HepG2 (cell line): ENCODE results near the gene USE1. TPM values are rescaled to one million over a fixed set of nuclear protein-coding genes. Genes with fewer than 3 reads are reported as not detected.

Experiments used
- ASH2L ChIP-seq: fragments of 300-600, 200-600 bp; sonication (generic); IDR thresholded peaks from 2 replicates; pipeline ENCODE4 v1.7.0; 2017; ENCODE audit warnings: low read depth, mild to moderate bottlenecking, moderate library complexity, mixed read lengths, low read length; ENCODE audit not compliant: insufficient read length
- ELF3 ChIP-seq: IDR thresholded peaks from 2 replicates; pipeline ENCODE4 v1.6.1; 2016; ENCODE audit warnings: missing genetic modification reagents, missing compliant biosample characterization
- HMGA1 ChIP-seq: sonication (generic); formaldehyde crosslinking; conservative IDR thresholded peaks from 2 replicates; pipeline ENCODE4 v1.4.0; 2020; ENCODE audit warnings: missing genetic modification reagents
- HNRNPH1 ChIP-seq: fragments of 200-400 bp; formaldehyde crosslinking; optimal IDR thresholded peaks from 2 replicates; pipeline ENCODE3; 2017; ENCODE audit warnings: mild to moderate bottlenecking, low read depth, low read length
- MED1 ChIP-seq: sonication (generic); formaldehyde crosslinking; IDR thresholded peaks from 2 replicates; pipeline ENCODE4 v1.4.0; 2020; ENCODE audit warnings: missing genetic modification reagents
- NCOA5 ChIP-seq: sonication (generic); formaldehyde crosslinking; IDR thresholded peaks from 2 replicates; pipeline ENCODE4 v1.4.0; 2020; ENCODE audit warnings: missing genetic modification reagents
- RXRB ChIP-seq: IDR thresholded peaks from 2 replicates; pipeline ENCODE4 v1.6.1; 2016; ENCODE audit warnings: borderline replicate concordance, missing genetic modification reagents, missing compliant biosample characterization
- SMARCE1 ChIP-seq: fragments of 450-650 bp; IDR thresholded peaks from 2 replicates; pipeline ENCODE4 v1.6.1; 2017; ENCODE audit warnings: borderline replicate concordance
- SP5 ChIP-seq: IDR thresholded peaks from 2 replicates; pipeline ENCODE4 v1.6.1; 2016; ENCODE audit warnings: low read depth, borderline replicate concordance
- TBX3 ChIP-seq: fragments of 450-650 bp; IDR thresholded peaks from 2 replicates; pipeline ENCODE4 v1.6.1; 2017; ENCODE audit warnings: antibody characterized with exemption, mild to moderate bottlenecking, inconsistent platforms, borderline replicate concordance
- ZEB1 ChIP-seq: IDR thresholded peaks from 2 replicates; pipeline ENCODE4 v1.6.1; 2012; ENCODE audit warnings: mild to moderate bottlenecking, low read depth, inconsistent platforms; ENCODE audit not compliant: insufficient replicate concordance
- ZFAT ChIP-seq: sonication (generic); formaldehyde crosslinking; conservative IDR thresholded peaks from 2 replicates; pipeline ENCODE4 v1.8.1; 2023; ENCODE audit warnings: missing genetic modification reagents, inconsistent platforms
- ZNF143 ChIP-seq: sonication (generic); formaldehyde crosslinking; IDR thresholded peaks from 2 replicates; pipeline ENCODE4 v1.4.0; 2020; ENCODE audit warnings: missing genetic modification reagents
- ZNF20 ChIP-seq: sonication (generic); formaldehyde crosslinking; IDR thresholded peaks from 2 replicates; pipeline ENCODE4 v1.4.0; 2020; ENCODE audit warnings: mild to moderate bottlenecking, moderate library complexity, missing genetic modification reagents
- ZNF232 ChIP-seq: sonication (generic); formaldehyde crosslinking; IDR thresholded peaks from 2 replicates; pipeline ENCODE4 v1.4.0; 2020; ENCODE audit warnings: missing genetic modification reagents, borderline replicate concordance
- ZNF260 ChIP-seq: sonication (generic); formaldehyde crosslinking; IDR thresholded peaks from 2 replicates; pipeline ENCODE4 v1.4.0; 2020; ENCODE audit warnings: missing genetic modification reagents, low read depth, mild to moderate bottlenecking, borderline replicate concordance
- ZNF275 ChIP-seq: sonication (generic); formaldehyde crosslinking; IDR thresholded peaks from 2 replicates; pipeline ENCODE4 v1.8.0; 2022; ENCODE audit warnings: missing genetic modification reagents, mild to moderate bottlenecking, inconsistent platforms, borderline replicate concordance
- ZNF296 ChIP-seq: sonication (generic); formaldehyde crosslinking; conservative IDR thresholded peaks from 2 replicates; pipeline ENCODE4 v1.5.0; 2020; ENCODE audit warnings: mild to moderate bottlenecking, missing genetic modification reagents
- ZNF629 ChIP-seq: sonication (generic); formaldehyde crosslinking; conservative IDR thresholded peaks from 2 replicates; pipeline ENCODE4 v1.5.0; 2020; ENCODE audit warnings: missing genetic modification reagents
- ZNF788 ChIP-seq: sonication (generic); formaldehyde crosslinking; IDR thresholded peaks from 2 replicates; pipeline ENCODE4 v1.5.0; 2020; ENCODE audit warnings: mild to moderate bottlenecking, missing genetic modification reagents, borderline replicate concordance
- polyA plus RNA-seq, 8 experiments: library from polyadenylated mRNA; depleted of rRNA in 3 of 8; stranded (reverse) in 7 of 8; unstranded in 1 of 8; fragments of >200 nt; fragmentation: Illumina TruSeq in 4 of 8; extraction: Trizol in 4 of 8; gene quantifications; 2 replicates each; pipeline versions ENCODE4 v1.2.1 to v1.2.3, GENCODE V29; 2011 to 2016; ENCODE audit warnings: low read depth in 4 of 8, missing spikeins in 1 of 8, mixed read lengths in 1 of 8; ENCODE audit not compliant: insufficient read depth in 1 of 8
- total RNA-seq, 5 experiments: library from RNA; depleted of rRNA; stranded (reverse); fragments of >200 nt; fragmentation: Illumina TruSeq; extraction: Trizol; gene quantifications; 2 replicates each; pipeline ENCODE4 v1.2.3, GENCODE V29; 2016; ENCODE audit warnings: low read depth in 1 of 5
- TF ChIP-seq, protein P1 (sequence below): sonication (generic); formaldehyde crosslinking; conservative IDR thresholded peaks from 2 replicates; pipeline ENCODE4 v1.8.0; 2022; ENCODE audit warnings: mild to moderate bottlenecking, moderate library complexity, missing genetic modification reagents
- TF ChIP-seq, protein P2 (sequence below): sonication (generic); formaldehyde crosslinking; conservative IDR thresholded peaks from 2 replicates; pipeline ENCODE4 v1.4.0; 2020; ENCODE audit warnings: missing genetic modification reagents
- TF ChIP-seq, protein P3 (sequence below): IDR thresholded peaks from 2 replicates; pipeline ENCODE4 v1.6.1; 2016; ENCODE audit warnings: missing compliant biosample characterization, missing genetic modification reagents, borderline replicate concordance

USE1 gene
- total and polyA plus RNA-seq, 2 of the 13 experiments (the other 11 are each of a cell fraction or from before 2014, with no cell fraction given), result 9.9 to 17.6 TPM

- TF ChIP-seq, protein P1, sequence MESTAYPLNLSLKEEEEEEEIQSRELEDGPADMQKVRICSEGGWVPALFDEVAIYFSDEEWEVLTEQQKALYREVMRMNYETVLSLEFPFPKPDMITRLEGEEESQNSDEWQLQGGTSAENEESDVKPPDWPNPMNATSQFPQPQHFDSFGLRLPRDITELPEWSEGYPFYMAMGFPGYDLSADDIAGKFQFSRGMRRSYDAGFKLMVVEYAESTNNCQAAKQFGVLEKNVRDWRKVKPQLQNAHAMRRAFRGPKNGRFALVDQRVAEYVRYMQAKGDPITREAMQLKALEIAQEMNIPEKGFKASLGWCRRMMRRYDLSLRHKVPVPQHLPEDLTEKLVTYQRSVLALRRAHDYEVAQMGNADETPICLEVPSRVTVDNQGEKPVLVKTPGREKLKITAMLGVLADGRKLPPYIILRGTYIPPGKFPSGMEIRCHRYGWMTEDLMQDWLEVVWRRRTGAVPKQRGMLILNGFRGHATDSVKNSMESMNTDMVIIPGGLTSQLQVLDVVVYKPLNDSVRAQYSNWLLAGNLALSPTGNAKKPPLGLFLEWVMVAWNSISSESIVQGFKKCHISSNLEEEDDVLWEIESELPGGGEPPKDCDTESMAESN, result no peak
- peak; percentile 76 for TF ChIP-seq MED1 (CRISPR knock-in tag)
- TF ChIP-seq ZNF296 (CRISPR knock-in tag), result peak; percentile 76; the same call in 1 of the 2 replicates
- 0 out of 2 replicates have a peak, but pooled peaks have one; percentile 72 for TF ChIP-seq ZNF275
- no peak for TF ChIP-seq ZNF20 (CRISPR knock-in tag)
- TF ChIP-seq SP5 (CRISPR knock-in tag), result peak; percentile 58
- TF ChIP-seq, protein P2, sequence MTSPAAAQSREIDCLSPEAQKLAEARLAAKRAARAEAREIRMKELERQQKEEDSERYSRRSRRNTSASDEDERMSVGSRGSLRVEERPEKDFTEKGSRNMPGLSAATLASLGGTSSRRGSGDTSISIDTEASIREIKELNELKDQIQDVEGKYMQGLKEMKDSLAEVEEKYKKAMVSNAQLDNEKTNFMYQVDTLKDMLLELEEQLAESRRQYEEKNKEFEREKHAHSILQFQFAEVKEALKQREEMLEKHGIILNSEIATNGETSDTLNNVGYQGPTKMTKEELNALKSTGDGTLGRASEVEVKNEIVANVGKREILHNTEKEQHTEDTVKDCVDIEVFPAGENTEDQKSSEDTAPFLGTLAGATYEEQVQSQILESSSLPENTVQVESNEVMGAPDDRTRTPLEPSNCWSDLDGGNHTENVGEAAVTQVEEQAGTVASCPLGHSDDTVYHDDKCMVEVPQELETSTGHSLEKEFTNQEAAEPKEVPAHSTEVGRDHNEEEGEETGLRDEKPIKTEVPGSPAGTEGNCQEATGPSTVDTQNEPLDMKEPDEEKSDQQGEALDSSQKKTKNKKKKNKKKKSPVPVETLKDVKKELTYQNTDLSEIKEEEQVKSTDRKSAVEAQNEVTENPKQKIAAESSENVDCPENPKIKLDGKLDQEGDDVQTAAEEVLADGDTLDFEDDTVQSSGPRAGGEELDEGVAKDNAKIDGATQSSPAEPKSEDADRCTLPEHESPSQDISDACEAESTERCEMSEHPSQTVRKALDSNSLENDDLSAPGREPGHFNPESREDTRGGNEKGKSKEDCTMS, result no peak
- TF ChIP-seq ZNF629, result peak; percentile 24; the same call in 1 of the 2 replicates
- TF ChIP-seq HMGA1 (CRISPR knock-in tag), result no peak
- TF ChIP-seq RXRB (CRISPR knock-in tag), result peak; percentile 92
- peak; percentile 62 for TF ChIP-seq ASH2L
- no peak for TF ChIP-seq HNRNPH1
- no peak for TF ChIP-seq SMARCE1
- TF ChIP-seq ZNF260 (CRISPR knock-in tag), result no peak
- TF ChIP-seq ZNF143 (CRISPR knock-in tag), result peak; percentile 45; the same call in 1 of the 2 replicates
- peak; percentile 65 for TF ChIP-seq ZEB1
- 0 out of 2 replicates have a peak, but pooled peaks have one; percentile 28 for TF ChIP-seq ZNF788
- TF ChIP-seq, protein P3, sequence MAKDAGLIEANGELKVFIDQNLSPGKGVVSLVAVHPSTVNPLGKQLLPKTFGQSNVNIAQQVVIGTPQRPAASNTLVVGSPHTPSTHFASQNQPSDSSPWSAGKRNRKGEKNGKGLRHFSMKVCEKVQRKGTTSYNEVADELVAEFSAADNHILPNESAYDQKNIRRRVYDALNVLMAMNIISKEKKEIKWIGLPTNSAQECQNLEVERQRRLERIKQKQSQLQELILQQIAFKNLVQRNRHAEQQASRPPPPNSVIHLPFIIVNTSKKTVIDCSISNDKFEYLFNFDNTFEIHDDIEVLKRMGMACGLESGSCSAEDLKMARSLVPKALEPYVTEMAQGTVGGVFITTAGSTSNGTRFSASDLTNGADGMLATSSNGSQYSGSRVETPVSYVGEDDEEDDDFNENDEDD (CRISPR knock-in tag), result peak; percentile 22; the same call in 1 of the 2 replicates
- TF ChIP-seq ELF3 (CRISPR knock-in tag), result peak; percentile 26; the same call in 1 of the 2 replicates
- peak; percentile 76; the same call in 1 of the 2 replicates for TF ChIP-seq ZNF232 (CRISPR knock-in tag)
- TF ChIP-seq NCOA5 (CRISPR knock-in tag), result no peak
- no peak for TF ChIP-seq TBX3
- no peak for TF ChIP-seq ZFAT (CRISPR knock-in tag)
These were observed 28.9 kb downstream of the USE1 start (continued) for GRCh38 chr19:17243830-17244617.
